SKM-1 treated with dmso at 0.1 percent for 144 hours (cell line): ENCODE results near the gene OR13C2.
"Not testable (repeated sequence)": the region's sequence is repeated elsewhere in the genome, so short reads cannot be mapped to it uniquely, and the experiment has no call there.

Experiments
- DNase-seq: peaks from one replicate; lab custom pipeline; 2025; ENCODE audit not compliant: unreplicated experiment; lab: John Stamatoyannopoulos, UW

OR13C2 gene, protein sequence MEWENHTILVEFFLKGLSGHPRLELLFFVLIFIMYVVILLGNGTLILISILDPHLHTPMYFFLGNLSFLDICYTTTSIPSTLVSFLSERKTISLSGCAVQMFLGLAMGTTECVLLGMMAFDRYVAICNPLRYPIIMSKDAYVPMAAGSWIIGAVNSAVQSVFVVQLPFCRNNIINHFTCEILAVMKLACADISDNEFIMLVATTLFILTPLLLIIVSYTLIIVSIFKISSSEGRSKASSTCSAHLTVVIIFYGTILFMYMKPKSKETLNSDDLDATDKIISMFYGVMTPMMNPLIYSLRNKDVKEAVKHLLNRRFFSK

DNA sequence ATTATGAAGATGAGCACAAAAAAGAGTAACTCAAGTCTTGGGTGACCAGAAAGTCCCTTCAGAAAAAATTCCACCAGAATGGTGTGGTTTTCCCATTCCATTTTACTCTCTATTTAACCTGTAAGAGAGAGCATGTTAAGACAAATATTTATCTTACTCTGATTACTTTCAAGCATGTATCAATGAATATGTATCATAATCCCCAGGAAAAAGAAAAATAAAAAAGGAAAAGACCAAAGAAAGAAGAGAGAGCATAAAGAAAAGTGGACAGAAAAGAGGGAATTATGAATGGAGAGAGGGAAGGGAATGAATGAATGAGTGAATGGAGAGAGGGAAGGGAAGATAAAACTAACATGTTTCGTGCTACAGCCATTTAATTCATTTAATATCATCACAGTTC, at the start of gene OR13C2:
TSS of gene OR13C2 (minus strand) at position 101 of the 400 bp plus-strand sequence. CDS start at position 101, 0 bp downstream.
- DNase-seq = not testable (repeated sequence)

DNA sequence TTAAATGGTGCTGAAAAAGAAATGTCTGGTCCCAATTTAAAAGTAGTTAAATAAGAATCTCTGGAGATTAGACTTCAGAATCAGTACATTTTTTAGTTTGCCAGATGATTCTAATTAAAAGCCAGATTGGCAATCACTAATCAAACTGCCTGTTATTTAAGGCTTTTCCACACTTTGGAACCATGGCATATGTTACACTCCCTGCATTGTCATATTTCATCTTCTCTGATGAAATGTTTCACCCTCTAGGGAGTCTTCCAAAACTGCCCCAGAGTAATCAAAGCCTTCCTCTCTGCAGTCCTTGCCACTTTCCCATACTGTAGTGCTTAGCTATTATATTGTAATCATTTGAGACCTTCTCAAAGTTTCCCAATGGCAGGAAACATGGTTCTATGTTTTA, 30.0 kb upstream of the OR13C2 start:
- DNase-seq = no peak

DNA sequence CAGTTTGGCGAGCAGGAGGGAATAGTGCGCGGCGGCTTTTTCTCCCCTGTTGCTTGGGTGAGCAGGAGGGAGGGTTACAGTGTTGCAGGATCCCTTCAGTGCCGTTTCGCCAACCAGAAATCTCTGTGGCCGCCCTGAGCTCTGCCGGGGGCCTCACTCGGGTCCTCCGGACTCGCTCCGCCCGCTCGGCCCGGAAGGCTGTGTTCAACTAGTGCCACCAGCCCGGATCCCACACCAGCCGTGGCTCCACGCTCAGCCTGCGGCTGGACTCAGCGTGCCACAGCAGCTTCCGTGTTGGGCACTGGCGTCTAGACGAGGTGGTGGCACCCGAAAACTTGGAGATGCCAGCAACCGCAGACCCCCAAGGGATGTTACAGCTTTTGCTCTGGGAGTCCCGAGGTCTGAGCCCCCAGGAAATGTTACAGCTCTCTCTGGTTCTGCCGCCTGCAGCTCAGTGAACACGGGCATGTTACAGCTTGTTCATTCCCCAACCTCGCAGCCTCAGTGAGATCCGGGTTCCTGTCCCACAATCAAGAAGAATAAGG, 28.6 kb upstream of the OR13C2 start:
- DNase-seq = no peak

DNA sequence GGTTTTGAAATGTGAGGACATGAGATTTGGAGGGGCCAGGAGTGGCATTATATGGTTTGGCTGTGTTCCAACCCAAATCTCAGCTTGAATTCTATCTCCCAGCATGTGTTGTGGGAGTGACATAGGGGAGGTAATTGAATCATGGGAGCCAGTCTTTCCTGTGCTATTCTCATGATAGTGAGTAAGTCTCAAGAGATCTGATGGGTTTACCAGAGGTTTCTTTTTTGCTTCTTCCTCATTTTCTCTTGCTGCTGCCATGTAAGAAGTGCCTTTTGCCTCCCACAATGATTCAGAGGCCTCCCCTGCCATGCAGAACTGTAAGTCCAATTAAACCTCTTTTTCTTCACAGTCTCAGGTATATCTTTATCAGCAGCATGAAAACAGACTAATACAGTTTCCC, 20.5 kb upstream of the OR13C2 start:
- DNase-seq = not testable (repeated sequence)

DNA sequence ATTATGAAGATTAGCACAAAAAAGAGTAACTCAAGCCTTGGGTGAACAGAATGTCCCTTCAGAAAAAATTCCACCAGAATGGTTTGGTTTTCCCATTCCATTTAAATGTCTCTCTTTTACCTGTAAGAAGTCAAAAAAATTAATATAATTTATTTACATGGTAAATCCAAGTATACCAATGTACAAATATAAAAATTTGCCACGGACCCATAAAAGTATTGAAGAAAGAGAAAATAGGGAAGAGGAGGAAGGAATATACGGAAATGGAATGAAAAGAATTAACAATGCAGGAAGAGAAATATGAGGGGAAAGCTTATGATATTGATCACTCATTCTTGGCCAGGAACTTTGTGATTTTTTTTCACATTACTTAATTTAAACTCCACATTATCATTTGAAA, 12.7 kb upstream of the OR13C2 start, which contains the start of gene OR13C9:
TSS of gene OR13C9 (minus strand) at position 101 of the 400 bp plus-strand sequence. CDS start at position 101, 0 bp downstream.
- no peak for DNase-seq

DNA sequence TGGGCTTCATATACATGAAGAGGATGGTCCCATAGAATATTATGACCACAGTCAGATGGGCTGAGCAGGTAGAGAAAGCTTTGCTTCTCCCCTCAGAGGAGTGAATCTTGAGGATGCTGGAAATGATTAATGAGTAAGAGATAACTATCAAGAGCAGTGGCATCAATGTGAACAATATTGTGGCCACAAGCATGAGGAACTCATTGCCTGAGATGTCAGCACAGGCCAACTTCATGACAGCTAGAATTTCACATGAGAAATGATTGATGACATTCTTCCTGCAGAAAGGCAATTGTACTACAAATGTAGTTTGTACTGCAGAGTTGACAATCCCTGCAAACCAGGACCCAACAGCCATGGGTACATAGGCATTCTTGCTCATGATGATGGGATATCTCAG, 12.0 kb upstream of the OR13C2 start:
- no peak for DNase-seq

DNA sequence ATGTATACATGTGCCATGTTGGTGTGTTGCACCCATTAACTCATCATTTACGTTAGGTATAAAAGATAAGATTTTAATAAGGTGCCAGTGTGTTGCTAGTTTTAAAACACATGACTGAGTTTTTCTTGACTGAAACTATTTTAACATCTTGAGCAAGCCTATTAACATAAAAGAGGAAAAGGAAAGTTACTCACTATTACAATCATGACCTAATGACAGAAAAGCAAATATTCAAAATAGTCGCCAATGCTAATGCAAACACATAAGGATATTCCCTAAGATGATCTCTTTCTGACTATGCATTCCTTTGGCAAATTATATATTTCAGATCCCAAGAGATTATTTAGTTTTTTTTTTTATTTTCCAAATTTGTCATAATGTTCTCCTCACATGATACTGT, 5.8 kb upstream of the OR13C2 start:
- no peak for DNase-seq

DNA sequence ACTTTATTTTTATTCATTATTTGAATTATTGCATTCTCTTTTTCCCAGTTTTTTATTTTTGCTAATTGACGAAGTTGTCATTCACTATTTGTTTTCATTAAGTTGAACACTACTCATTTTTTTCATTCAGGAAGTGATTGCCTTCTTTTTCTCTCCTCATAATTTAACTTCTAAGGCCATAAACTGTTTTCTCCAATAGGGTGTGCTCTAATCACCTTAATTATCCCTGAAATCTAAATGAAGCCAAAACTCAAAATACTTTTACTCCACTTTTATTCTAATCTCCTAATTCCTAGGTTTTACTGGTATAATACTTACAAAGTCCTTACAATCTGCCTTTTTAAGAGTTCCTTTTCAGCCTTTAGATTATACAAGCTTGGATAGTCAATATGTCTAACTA, 2.9 kb upstream of the OR13C2 start:
- DNase-seq = no peak

DNA sequence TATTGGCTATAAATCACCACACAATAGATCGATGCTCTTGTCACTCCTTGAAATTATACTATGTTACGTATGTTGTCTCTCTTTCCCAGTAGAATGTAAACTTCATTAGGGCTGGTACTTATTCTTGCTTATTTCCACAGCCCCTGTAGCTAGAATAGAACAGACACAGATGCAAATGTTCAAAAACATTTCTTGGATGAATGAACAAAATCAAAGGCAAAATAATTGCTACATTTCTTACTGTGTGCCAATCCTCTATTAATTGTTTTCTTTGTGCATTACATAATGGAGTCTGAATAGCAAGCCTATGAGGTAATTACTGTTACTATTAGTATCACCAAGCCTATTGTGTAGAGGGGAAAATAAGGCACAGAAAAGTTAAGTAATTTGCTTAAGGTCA, 725 bp upstream of the OR13C2 start:
- no peak for DNase-seq

DNA sequence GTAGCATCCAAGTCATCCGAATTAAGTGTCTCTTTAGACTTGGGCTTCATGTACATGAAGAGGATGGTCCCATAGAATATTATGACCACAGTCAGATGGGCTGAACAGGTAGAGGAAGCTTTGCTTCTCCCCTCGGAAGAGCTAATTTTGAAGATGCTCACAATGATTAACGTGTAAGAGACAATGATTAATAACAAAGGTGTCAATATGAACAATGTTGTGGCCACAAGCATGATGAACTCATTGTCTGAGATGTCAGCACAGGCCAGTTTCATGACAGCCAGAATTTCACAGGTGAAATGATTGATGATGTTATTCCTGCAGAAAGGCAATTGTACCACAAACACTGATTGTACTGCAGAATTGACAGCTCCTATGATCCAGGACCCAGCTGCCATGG, 626 bp downstream of the OR13C2 start:
- DNase-seq = no peak

DNA sequence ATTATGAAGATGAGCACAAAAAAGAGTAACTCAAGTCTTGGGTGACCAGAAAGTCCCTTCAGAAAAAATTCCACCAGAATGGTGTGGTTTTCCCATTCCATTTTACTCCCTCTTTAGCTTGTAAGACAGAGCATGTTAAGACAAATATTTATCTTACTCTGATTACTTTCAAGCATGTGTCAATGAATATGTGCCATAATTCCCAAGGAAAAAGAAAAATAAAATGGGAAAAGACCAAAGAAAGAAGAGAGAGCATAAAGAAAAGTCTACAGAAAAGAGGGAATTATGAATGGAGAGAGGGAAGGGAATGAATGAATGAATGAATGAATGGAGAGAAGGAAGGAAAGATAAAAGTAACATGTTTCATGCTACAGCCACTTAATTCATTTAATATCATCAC, 6.1 kb downstream of the OR13C2 start, which contains the start of gene OR13C5:
TSS of gene OR13C5 (minus strand) at position 101 of the 400 bp plus-strand sequence. CDS start at position 101, 0 bp downstream.
- DNase-seq = not testable (repeated sequence)

DNA sequence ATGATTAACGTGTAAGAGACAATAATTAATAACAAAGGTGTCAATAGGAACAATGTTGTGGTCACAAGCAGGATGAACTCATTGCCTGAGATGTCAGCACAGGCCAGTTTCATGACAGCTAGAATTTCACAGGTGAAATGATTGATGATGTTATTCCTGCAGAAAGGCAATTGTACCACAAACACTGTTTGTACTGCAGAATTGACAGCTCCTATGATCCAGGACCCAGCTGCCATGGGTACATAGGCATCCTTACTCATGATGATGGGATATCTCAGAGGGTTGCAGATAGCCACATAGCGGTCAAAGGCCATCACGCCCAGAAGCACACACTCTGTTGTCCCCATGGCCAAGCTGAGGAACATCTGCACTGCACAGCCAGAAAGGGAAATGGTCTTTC, 6.7 kb downstream of the OR13C2 start:
- DNase-seq = not testable (repeated sequence)

DNA sequence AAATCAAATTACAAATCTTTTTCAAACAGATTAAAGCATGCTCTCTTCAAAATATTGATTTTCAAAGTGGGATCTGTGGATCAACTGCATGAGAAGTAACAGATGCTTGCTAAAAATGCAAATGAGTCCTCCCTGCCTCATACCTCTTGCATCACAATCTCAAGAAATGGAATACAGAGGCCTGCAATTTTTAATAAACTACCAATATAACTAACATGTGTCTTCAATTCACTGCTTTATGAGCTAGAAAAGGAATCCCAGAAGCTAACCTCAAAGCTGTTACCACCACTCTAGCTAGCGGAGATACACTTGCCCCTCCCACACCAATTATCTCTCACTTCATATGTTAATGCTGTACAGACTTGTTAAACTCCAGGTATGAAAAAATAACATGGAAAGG, 15.8 kb downstream of the OR13C2 start:
- DNase-seq = no peak

DNA sequence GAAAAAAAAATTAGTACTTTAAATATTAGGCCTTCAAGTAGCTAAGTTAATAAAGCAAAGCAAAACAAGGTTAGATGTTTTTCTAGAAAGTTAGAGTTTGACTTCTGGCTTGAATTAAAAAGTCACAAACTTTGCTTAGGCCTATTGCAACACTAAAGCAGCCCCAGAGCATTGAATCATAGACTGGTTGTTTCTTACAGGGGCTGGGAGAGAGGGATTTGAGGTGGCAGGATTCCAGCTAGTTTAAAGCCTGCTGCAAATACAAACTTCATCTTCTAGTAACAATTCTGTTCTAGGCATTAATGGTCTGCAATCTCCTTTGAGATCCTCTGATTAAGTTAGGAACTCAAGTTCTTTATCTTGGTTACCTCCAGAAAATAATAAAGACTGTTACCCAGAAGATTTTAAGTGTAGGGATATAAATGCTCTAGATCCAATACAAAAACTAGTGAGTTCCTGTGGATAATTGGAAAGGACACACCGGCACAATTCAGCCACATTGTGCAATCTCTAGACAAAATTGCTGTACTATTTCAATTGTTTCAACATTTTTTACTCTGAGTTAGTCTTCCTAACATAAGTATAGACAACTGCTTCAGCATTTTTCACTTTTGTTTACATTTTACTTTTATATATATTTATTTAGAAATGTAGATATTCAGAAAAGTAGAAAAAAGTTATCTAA, 18.8 kb downstream of the OR13C2 start:
- DNase-seq = no peak

DNA sequence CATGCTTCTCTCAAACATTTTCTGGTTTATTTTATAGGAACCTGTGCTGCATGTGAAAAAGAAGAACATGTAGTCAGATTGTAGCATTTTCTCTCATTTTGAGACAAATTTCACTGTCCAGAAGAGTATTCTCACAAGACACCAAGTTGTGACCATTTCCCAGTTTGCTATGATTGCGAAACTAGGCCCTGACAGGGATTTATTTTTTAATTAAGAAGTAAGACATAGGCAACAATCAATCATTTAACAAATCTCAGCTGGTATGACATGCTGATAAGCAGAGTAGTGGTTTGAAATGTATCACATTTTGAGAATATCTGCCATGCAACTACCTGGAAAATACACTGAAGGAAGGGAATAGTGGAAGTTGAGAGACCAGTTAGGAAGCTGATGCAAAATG, 24.9 kb downstream of the OR13C2 start:
- no peak for DNase-seq

DNA sequence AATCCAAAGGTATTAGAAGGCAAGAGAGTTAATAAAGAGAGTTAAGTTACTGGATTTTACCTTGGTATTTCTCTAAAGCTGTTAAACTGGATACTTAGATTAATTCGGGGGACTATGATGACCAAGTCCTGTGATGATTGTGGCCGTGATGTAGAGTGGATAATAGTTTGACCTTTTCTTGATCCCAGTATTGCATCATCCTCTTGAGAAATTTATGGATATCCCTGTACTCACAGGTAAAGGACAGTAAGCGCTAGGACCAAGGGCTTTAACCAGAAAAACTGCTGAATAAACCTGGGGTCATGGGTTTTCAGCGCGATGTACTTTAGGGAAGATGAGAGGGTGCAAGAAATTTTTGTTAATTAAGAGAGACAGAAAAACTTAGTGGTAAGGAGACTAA, 28.2 kb downstream of the OR13C2 start:
- DNase-seq = no peak

DNA sequence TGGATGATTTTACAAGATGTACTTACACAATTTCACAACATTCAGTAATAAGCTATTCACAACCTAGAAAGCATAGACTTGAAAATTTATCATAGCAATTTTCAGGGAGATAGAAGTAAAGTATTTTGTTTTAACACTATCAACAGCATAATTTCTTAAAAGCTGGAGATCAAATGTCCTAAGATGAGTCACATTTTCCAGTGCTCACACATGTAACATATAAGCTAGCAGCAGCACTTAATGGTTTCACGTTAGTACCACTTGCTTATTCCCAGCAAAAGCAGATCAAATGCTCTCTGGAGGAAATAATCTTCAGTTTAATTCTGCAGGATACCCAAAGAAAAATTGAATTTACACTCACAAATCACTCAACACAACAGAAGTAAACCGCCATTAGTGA, 30.0 kb downstream of the OR13C2 start:
- DNase-seq = no peak

DNA sequence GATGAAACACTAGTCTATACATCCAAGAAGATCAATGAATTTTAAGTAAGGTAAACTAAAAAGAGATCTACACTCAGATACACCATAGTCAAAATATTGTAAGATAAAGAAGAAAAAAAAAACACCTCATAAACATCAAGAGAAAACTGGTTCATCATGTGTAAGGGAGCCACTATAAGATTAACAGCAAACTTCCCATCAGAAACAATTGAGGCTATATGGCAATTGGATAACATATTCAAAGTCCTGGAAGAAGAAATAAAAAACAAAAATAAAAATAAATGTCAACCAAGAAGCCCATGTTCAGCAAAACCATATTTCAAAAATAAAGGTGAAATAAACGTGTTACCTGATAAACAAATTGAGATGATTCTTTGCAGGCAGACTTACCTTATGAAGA, 32.8 kb downstream of the OR13C2 start:
- no peak for DNase-seq

DNA sequence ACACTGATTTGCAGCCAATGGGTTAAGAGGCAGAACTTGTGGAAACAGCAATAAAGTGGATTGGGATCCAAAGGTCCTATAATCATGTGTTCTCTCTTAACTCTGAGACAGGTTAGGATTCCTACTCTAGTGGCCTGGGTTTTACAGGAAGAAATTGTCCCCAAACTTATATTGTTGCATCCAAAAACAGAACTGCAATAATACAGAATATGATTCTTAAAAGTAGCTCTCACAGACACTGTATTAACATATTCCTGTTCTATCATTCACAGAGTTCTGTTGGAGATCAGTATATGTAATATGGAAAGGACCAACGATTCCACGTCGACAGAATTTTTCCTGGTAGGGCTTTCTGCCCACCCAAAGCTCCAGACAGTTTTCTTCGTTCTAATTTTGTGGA, 36.6 kb downstream of the OR13C2 start, which contains the start of gene OR13C8:
TSS of gene OR13C8 (plus strand) at position 301 of the 400 bp plus-strand sequence. CDS start at position 301, 0 bp downstream.
- no peak for DNase-seq

DNA sequence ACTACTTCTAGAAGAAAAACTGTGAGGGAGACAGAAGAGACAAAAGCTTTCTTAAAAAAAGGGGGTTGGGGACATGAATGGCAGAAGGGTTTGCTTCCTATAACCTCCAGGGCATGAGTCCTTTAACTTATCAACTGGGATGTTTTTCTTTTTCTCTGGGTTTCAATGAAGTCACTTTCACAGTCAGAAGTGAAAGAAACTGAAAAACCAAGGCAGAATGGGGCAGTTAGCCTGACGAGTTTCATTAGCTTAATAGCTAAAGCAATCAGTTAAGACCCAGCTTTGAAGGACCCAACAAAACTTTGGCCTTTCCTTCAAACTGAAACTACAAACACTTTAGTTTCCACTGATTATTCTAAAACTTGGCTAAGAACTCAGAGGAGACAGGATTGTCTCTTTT, 41.1 kb downstream of the OR13C2 start:
- DNase-seq = no peak

DNA sequence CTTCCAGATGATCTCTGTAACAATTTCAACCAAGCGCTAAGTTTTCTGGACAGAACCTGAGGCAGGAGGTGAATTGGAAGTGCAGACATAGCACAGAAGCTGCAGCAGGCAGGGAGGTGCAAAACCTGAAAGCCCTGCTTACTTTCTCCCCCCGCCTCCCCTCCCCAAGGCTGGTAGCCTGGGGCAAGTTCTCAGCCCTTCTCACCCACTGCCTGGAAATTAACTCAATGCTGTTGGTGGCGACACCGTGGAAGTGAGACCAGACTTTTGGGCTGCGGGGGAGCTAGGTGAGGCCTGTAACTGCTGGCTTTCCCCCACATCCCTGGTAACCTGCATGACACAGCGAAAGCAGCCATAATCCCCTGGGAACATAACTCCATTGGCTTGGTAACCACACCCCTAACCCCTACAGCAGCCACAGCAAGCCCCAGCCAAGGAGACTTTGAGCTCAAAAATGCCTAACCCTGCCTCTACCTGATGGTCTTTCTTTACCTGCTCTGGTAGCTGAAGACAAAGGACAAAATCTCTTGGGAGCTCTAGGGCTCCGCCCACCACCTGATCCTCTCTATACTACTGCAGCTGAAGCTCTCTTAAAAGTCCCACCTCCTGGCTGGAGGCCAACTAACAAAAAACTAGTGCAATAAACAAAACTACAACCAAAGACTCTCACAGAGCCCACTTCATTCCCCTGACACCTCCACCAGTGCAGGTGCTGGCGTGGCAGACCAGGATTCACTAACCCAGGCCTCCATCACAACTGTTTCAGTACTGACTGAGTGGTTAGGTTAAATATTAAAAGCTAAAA, 48.4 kb downstream of the OR13C2 start:
- DNase-seq = no peak
